HFF-Myc (cell line): ENCODE results near the gene SMIM5.

Experiments used
- DNase-seq: peaks from one replicate; pipeline ENCODE4 v3.0.0-alpha.2; 2011; ENCODE audit warnings: low read depth; ENCODE audit errors: extremely low read depth
- H3K4me3 ChIP-seq: replicated peaks from 2 replicates; pipeline ENCODE4 v1.5.1; 2011; ENCODE audit warnings: low read depth, mild to moderate bottlenecking, control low read depth, low read length
- TF ChIP-seq, protein P1 (sequence below): IDR thresholded peaks from 2 replicates; pipeline ENCODE4 v1.5.1; 2012; ENCODE audit warnings: mild to moderate bottlenecking, low read depth, low read length, control low read depth; ENCODE audit errors: missing control alignments

The SMIM5 gene

DNA sequence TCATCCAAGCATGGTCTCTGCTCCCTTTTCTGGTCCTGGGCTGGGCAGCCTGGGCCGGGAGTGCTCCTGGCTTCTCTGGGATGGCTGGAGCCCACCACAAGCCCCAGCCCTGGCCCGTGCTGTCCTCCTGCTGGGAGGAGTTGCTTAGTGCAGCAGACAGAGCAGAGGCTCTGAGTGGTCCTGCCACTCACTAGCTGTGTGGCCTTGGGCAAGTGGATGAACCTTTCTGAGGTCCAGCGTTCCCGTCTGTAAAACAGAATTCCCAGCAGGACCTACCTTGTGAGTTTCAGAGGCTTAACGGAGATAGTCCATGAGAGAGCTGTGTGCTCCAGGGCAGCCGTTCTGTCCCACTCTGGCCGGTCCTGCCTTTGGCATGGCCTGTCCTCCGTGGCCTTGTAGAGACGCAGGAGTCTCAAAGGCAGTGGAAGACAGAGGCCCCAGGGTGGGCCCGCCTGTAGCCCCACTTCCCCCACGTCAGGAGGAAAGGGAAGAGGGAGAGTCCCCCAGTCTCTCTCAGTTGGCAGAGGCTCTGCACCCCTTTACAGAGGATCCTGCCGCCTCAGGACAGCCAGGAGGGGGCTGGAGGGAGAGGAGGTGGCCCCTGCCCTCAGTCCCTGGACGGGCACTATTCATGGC is 37.8 kb upstream of the SMIM5 start:
- no peak overlapping the region for H3K4me3 ChIP-seq
- TF ChIP-seq, protein P1, sequence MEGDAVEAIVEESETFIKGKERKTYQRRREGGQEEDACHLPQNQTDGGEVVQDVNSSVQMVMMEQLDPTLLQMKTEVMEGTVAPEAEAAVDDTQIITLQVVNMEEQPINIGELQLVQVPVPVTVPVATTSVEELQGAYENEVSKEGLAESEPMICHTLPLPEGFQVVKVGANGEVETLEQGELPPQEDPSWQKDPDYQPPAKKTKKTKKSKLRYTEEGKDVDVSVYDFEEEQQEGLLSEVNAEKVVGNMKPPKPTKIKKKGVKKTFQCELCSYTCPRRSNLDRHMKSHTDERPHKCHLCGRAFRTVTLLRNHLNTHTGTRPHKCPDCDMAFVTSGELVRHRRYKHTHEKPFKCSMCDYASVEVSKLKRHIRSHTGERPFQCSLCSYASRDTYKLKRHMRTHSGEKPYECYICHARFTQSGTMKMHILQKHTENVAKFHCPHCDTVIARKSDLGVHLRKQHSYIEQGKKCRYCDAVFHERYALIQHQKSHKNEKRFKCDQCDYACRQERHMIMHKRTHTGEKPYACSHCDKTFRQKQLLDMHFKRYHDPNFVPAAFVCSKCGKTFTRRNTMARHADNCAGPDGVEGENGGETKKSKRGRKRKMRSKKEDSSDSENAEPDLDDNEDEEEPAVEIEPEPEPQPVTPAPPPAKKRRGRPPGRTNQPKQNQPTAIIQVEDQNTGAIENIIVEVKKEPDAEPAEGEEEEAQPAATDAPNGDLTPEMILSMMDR, result no peak
- no peak for DNase-seq

DNA sequence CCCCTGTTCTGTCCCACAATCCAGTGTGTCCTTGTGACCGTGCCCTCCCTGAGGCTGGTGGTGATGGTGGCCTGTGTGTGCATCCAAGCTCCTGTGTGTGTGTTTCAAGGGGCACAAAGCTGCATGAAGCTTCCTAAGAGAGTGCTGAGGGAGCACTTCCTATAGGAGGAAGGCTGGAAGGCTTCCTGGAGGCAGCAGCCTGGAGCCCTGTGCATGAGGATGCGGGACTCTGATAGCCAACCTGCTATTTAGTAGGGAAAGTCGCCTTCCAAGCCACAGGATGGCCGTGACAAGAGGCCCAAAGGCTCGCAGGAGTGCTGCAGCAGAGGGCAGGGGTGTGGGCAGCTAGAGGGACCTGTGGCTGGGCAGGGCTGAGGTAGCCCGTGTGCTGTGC is 37.3 kb upstream of the SMIM5 start:
- DNase-seq, result no peak
- TF ChIP-seq, protein P1, result no peak
- no peak overlapping the region for H3K4me3 ChIP-seq

DNA sequence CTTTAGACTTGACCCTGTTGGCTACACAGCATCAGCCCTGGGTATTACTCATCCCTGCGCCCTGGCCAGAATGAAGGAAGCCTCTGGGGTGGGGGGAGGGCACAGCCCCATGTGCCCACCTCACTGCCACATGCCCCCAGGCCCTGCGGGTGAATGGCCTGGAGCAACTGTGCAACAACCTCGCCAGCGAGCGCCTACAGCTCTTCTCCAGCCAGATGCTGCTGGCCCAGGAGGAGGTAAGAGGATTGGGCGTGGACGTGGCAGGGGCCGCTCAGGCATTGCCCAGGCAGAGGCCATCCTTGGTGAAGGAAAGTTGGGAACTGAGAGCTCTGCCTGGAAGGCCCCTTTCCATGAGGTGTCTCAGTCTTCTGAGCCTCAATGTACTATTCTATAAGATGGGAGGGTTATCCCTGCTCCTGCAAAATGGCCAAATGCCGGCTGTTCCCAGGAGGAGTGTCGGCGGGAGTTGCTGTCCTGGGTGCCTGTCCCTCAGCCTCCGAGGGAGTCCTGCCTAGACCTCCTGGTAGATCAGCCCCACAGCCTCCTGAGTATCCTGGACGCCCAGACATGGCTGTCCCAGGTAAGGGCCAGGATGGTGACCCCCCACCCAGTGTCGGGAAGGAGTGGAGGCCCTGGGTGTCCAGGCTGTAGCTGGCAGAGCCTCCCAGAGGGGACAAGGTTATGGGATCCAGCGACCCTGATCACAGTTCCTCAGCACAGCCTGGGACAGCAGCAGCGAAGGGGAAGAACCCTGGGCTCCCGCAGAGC is 36.7 kb upstream of the SMIM5 start:
- DNase-seq, result no peak
- TF ChIP-seq, protein P1, result no peak
- no peak overlapping the region for H3K4me3 ChIP-seq

DNA sequence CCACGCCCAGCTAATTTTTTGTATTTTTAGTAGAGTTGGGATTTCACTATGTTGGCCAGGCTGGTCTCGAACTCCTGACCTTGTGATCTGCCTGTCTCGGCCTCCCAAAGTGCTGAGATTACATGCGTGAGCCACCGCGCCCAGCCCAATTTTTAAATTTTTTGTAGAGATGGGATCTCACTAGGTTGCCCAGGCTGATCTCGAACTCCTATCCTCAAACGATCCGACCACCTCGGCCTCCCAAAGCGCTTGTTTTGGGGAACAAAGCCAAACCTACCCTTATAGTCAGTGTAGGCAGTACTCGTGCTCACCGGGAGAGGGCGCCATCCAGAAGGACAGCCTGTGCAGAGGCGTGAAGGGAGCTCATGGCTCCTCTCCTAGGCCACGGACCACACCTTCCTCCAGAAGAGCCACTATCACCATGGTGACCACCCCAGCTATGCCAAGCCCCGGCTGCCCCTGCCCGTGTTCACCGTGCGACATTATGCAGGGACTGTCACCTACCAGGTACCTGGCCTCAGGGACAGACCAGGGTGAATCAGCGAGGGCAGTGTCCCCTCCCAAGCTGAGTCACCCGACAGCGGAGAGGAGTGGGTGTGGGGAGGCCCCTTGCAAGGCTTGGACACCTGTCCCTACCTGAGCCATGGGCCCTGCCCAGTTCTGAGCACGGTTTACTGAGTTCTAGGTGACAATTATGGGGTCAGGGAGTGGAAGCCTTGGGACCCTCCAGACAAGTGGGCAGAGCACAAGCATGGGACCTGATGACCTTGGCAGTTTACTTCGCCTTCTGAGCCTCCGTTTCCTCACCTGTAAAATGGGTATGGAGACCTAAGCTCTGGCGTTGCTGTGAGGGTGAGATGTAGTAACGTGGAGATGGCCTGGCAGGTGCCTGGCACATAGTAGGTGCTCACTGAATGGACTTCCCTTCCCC is 31.9 kb upstream of the SMIM5 start:
- no peak for DNase-seq
- H3K4me3 ChIP-seq, result no peak overlapping the region
- TF ChIP-seq, protein P1, result peak; percentile 86

DNA sequence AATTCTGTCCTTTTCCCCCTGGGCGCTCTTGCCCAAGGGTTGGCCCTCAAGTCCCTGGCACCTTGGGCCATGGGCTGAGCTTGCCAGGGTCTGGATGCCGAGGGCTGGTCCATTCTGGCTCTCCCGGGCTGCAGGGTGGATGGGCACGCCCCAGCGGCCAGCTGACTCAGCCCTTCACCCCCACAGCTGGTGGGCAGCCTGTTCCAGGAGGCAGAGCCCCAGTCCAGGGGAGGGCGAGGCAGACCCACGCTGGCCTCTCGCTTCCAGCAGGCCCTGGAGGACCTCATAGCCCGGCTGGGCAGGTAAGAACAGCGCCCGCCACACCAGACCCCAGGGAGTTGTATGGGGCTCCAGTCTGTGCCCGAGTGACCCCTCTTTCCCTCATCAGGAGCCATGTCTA is 30.6 kb upstream of the SMIM5 start:
- TF ChIP-seq, protein P1, result no peak
- DNase-seq, result no peak
- no peak overlapping the region for H3K4me3 ChIP-seq

DNA sequence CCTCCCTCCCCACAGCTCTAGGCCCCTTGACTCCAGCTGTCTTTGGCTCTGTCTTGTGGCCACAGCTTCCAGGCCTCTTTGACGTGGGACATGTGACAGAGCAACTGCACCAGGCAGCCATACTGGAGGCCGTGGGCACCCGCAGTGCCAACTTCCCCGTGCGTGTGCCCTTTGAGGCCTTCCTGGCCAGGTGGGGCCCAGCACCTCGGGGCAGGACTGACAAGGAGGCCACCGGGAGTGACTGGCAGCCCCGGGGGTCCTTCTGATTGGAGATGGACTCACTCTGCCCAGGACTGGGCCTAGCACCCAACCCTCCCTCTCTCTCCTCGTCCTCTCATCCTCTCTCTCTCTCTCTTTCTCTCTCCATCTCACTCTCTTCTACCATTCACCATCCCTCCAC is 30.1 kb upstream of the SMIM5 start:
- H3K4me3 ChIP-seq, result no peak overlapping the region
- TF ChIP-seq, protein P1, result no peak
- no peak for DNase-seq
